Nephron (organoid): Measurements from ENCODE around the gene KBTBD12.

Experiments
- H3K27ac Mint-ChIP-seq, 3 experiments: 2 replicates each; pipeline ENCODE4 v1.8.0; 2020; ENCODE audit warnings: mixed read lengths in 3 of 3, mild to moderate bottlenecking in 2 of 3, moderate library complexity in 1 of 3
- H3K27me3 Mint-ChIP-seq: 2 replicates; pipeline ENCODE4 v1.8.0; 2021; ENCODE audit warnings: low read depth, mild to moderate bottlenecking, moderate library complexity, mixed read lengths
- H3K36me3 Mint-ChIP-seq: 2 replicates; pipeline ENCODE4 v1.8.0; 2020; ENCODE audit warnings: low read depth, mixed read lengths
- H3K4me1 Mint-ChIP-seq: 2 replicates; pipeline ENCODE4 v1.8.0; 2020; ENCODE audit warnings: mixed read lengths
- H3K4me3 Mint-ChIP-seq, 3 experiments: 2 replicates each; pipeline ENCODE4 v1.8.0; 2020; ENCODE audit warnings: mild to moderate bottlenecking in 3 of 3, mixed read lengths in 3 of 3, moderate library complexity in 2 of 3
- H3K9me3 Mint-ChIP-seq: 2 replicates; pipeline ENCODE4 v1.8.0; 2020; ENCODE audit warnings: mixed read lengths
- TF ChIP-seq, protein P1 (sequence below), 3 experiments: fragments of 200-600 bp; sonication (generic); IDR thresholded peaks; one replicate each; pipeline ENCODE4 v1.5.0; 2021; ENCODE audit warnings: antibody characterized with exemption in 3 of 3; ENCODE audit not compliant: unreplicated experiment in 3 of 3

Gene KBTBD12

GRCh38 chr3:127984241-127984975 lies 69.4 kb downstream of the KBTBD12 start:
- H3K36me3 Mint-ChIP-seq = no peaks in the 10 kb centered on the region
- no peak overlapping the region for H3K4me3 Mint-ChIP-seq
- TF ChIP-seq, protein P1, sequence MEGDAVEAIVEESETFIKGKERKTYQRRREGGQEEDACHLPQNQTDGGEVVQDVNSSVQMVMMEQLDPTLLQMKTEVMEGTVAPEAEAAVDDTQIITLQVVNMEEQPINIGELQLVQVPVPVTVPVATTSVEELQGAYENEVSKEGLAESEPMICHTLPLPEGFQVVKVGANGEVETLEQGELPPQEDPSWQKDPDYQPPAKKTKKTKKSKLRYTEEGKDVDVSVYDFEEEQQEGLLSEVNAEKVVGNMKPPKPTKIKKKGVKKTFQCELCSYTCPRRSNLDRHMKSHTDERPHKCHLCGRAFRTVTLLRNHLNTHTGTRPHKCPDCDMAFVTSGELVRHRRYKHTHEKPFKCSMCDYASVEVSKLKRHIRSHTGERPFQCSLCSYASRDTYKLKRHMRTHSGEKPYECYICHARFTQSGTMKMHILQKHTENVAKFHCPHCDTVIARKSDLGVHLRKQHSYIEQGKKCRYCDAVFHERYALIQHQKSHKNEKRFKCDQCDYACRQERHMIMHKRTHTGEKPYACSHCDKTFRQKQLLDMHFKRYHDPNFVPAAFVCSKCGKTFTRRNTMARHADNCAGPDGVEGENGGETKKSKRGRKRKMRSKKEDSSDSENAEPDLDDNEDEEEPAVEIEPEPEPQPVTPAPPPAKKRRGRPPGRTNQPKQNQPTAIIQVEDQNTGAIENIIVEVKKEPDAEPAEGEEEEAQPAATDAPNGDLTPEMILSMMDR (IDR thresholded peaks at IDR 0.05; ENCODE audit: unreplicated experiment in 3 of 3) = no peak
- H3K27me3 Mint-ChIP-seq = peaks cover 10% of the 10 kb centered on the region
- peaks cover 9% of the 10 kb centered on the region for H3K9me3 Mint-ChIP-seq
- no peak overlapping the region for H3K27ac Mint-ChIP-seq
- no peaks in the 10 kb centered on the region for H3K4me1 Mint-ChIP-seq

DNA sequence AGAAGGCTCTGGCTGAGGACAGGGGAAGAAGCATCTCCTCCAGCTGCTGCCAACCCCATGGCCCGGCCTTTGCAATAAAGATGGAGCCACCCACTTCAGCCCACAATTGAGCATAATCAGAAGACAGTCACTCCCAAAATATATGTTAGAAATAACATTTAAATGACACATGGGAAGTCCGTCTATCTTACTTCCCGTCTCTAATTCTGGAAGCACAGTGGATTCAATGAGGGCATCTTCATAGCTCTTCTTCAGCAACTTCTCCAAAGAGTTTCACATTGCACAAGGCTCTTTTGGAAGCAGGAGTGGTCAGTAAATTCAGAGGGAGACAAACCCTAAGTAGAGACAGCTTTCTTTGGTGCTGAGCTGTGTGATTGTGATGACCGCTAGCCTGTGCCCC lies 70.2 kb downstream of the KBTBD12 start:
- no peaks in the 10 kb centered on the region for H3K36me3 Mint-ChIP-seq
- no peak overlapping the region for H3K4me3 Mint-ChIP-seq
- TF ChIP-seq, protein P1 (IDR thresholded peaks at IDR 0.05; ENCODE audit: unreplicated experiment in 3 of 3) = no peak
- H3K9me3 Mint-ChIP-seq = peaks cover 7% of the 10 kb centered on the region
- H3K27me3 Mint-ChIP-seq = peaks cover 10% of the 10 kb centered on the region
- H3K27ac Mint-ChIP-seq = no peak overlapping the region
- no peaks in the 10 kb centered on the region for H3K4me1 Mint-ChIP-seq

DNA sequence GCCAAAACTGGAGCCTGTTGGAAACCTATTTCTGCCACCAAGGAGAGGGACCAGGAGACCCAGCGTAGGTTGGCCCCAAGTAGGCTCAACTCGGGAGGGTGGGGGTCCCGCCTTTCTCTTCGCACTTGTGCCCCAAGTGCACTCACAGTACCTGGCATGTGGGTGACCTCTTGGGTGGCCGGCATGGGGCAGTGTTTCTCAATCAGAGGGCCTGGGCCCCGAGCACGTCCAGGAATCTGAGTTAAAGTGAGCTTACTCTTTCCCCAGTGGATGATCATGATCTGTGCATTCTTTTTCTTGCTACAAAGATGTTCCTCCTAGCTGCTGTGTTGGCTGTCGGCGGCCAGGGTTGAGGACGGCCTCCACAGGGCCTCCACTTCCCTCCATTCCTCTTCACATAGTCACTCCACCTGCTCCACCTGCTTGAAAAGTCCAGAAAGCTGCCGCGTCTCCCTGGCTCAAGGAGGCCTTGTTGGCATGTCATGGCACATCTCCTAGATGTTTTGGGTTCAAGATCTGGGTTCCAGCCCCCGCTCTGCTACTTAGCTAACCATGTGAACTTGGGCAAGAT lies 70.7 kb downstream of the KBTBD12 start:
- no peaks in the 10 kb centered on the region for H3K36me3 Mint-ChIP-seq
- H3K4me3 Mint-ChIP-seq = no peak overlapping the region
- H3K9me3 Mint-ChIP-seq = peaks cover 7% of the 10 kb centered on the region
- H3K27ac Mint-ChIP-seq = no peak overlapping the region
- TF ChIP-seq, protein P1 (IDR thresholded peaks at IDR 0.05; ENCODE audit: unreplicated experiment in 3 of 3) = no peak
- no peaks in the 10 kb centered on the region for H3K4me1 Mint-ChIP-seq
- H3K27me3 Mint-ChIP-seq = peaks cover 10% of the 10 kb centered on the region

- H3K4me1 Mint-ChIP-seq = no peaks in the 10 kb centered on the region
- peaks cover 3% of the 10 kb centered on the region for H3K9me3 Mint-ChIP-seq
These were observed 71.8 kb downstream of the KBTBD12 start for GRCh38 chr3:127986803-127987202.

DNA sequence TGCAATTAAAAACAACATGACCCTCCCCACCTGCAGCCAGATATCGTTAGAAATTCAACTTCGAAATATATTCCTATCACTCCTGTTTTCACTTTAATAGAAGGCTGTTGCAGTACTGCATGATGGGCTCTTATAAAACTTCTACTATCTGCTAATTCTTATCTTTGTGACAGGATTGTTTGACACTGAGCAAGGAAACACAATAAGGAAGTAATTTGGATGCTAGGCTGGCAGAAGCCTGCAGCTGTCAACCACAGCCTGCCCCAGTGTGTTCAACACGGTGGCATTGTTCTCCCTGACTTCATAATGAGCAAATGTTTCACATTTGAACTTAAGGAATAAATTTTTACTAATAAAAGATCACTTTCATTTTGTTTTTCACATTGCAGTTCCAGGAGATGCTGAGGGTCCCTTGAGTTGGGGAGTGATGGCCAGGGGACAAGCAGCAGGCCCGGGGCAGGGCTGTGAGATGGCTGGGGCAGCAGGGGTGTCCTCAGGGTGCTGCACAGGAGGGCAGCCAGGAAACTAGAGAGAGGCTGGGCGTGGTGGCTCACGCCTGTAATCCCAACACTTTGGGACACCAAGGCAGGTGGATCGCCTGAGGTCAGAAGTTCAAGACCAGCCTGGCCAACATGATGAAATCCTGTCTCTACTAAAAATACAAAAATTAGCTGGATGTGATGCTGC lies 72.4 kb downstream of the KBTBD12 start:
- no peaks in the 10 kb centered on the region for H3K4me1 Mint-ChIP-seq
- no peak overlapping the region for H3K27ac Mint-ChIP-seq
- TF ChIP-seq, protein P1 (IDR thresholded peaks at IDR 0.05; ENCODE audit: unreplicated experiment in 3 of 3) = no peak

More at GRCh38 chr3:127986803-127987202, 71.8 kb downstream of the KBTBD12 start:
- Mint-ChIP-seq H3K36me3 (no peaks in the 10 kb centered on the region), H3K4me3 (no peak overlapping the region), H3K27ac (no peak overlapping the region), H3K27me3 (peaks cover 10% of the 10 kb centered on the region)
- TF ChIP-seq, protein P1 (IDR thresholded peaks at IDR 0.05; ENCODE audit: unreplicated experiment in 3 of 3) = no peak

More for the DNA sequence above, 72.4 kb downstream of the KBTBD12 start:
- H3K27me3 Mint-ChIP-seq = peaks cover 6% of the 10 kb centered on the region
- H3K9me3 Mint-ChIP-seq = peaks cover 3% of the 10 kb centered on the region
- H3K36me3 Mint-ChIP-seq = no peaks in the 10 kb centered on the region
- no peak overlapping the region for H3K4me3 Mint-ChIP-seq
